Suppressor macrophage treated with lipopolysaccharide for 1 hour (primary cell): ENCODE results near the gene LRP1B.
"Not testable (repeated sequence)": the region's sequence is repeated elsewhere in the genome, so short reads cannot be mapped to it uniquely, and the experiment has no call there.

Experiments
- DNase-seq, 3 donors: peaks; one replicate each; pipeline ENCODE4 v3.0.0-alpha.2; 2020 to 2022

The LRP1B gene

DNA sequence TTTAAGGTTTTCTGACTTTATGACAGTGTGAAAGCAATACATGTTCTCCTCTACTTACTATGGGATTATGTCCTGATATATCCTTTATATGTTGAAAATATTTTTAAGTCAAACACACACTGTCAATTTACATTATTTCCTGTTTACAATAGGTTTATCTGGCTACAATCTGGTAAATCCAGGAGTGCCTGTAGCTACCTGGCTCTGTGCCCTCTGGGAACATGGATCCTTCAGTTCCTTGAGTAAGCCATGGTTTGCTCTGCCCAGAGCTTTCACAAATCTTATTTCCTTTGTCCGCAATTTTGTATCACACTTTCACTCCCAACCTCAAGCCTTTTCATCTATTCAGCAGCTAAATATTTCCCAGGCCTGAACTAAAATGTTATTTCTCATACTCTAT lies 1768.5 kb downstream of the LRP1B start:
- DNase-seq, result no peak

- no peak for DNase-seq
Measured at GRCh38 chr2:140359056-140359771, 1771.6 kb downstream of the LRP1B start.

- DNase-seq, result no peak
Measured at GRCh38 chr2:140356697-140357096, 1774.1 kb downstream of the LRP1B start.

GRCh38 chr2:140355511-140356090 lies 1775.2 kb downstream of the LRP1B start:
- DNase-seq, result no peak

- DNase-seq, result no peak
Measured at GRCh38 chr2:140354544-140354943, 1776.3 kb downstream of the LRP1B start.

- no peak for DNase-seq
Measured at GRCh38 chr2:140353541-140353940, 1777.3 kb downstream of the LRP1B start.

DNA sequence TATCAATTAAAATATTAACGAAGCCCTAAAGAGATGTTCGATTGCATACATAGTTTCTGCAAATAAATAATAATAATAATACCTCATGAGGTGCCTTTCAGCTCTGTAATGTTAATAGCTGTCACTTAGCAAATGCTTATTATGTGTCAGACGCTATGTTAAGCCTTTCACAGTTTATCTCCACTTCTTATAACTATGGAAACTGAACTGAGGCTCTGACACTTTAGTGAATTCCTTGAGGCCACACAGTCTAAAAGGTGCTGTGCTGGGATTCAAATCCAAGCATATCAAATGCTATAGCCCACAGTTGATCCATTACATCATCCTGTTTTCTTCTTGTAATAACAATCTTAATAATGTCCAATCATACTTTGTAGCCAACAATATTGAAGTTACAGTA lies 1779.1 kb downstream of the LRP1B start:
- DNase-seq, result no peak

- DNase-seq, result no peak
Measured at GRCh38 chr2:140349695-140350094, 1781.1 kb downstream of the LRP1B start.

GRCh38 chr2:140348826-140349225 lies 1782.0 kb downstream of the LRP1B start:
- no peak for DNase-seq

DNA sequence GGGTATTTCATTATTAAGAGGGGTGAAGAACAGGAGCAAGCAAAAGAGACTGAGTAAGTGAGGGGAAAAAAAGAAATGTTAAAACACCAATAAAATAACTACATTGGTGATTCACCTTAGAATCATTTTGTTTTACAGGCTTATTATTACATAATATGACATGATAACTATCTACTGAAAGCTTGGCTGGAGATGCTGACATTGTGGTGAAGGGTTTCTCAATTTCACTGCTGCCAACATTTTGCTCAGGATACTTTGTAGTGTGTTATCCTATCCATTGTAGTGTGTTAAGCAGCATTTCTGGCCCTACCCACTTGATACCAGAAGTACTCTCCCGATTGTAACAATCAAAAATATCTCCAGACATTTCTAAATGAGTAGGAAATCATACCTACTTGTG lies 1786.0 kb downstream of the LRP1B start:
- no peak for DNase-seq

DNA sequence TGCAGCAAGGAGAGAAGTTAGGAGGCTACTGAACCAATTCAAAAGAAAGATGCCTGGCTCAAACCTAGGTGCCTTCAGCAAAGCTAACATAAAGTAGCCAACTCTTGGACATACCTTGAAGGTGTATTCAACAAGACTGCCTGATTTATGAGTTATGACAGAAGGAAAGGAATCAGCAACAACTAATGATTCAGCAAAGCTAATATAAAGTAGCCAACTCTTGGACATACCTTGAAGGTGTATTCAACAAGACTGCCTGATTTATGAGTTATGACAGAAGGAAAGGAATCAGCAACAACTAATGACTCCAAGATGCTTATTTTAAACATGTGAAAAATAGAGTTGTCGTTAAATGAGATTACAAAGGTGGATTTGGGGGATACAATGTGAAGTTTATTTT lies 1786.5 kb downstream of the LRP1B start:
- DNase-seq, result not testable (repeated sequence)

GRCh38 chr2:140338795-140339194 lies 1792.0 kb downstream of the LRP1B start:
- DNase-seq, result no peak

GRCh38 chr2:140337061-140337460 lies 1793.8 kb downstream of the LRP1B start:
- no peak for DNase-seq

DNA sequence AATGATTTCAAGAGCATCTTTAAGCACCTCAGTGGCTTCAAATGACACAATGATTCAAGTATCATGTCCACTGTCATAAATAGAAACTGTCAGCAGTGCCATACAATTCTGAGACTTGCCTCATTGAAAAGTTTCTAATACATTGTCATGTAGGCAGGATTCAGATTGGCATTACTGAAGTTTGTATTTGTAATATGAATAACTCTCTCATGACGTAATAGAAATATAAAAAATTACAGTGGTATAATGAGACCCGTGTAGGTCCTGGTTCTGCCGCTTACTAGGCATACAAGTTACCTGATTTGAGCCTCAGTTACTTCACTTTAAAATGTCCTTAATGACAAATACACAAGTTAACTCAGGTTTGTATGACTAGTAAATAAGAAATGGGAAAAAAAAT lies 1814.5 kb downstream of the LRP1B start:
- DNase-seq, result no peak

- no peak for DNase-seq
Measured at GRCh38 chr2:140311905-140312304, 1818.9 kb downstream of the LRP1B start.

DNA sequence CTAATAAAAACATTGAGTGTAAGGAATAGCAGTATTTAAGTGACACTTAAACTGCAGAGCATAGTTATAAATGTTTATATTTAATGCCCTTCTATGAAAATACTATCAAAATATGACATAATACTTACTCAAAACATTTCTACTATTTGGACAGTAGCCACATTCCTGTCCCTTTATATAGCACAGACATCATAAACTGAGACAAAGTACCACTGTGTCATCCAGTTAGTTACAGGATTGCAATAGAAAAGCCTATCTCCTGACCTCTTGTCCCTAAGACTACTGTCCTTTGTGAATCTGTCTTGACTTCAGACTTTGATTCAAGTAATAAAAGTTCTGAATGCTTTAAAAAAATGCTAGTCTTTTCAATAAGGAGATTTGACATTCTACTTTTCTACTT lies 1822.1 kb downstream of the LRP1B start:
- DNase-seq, result no peak

DNA sequence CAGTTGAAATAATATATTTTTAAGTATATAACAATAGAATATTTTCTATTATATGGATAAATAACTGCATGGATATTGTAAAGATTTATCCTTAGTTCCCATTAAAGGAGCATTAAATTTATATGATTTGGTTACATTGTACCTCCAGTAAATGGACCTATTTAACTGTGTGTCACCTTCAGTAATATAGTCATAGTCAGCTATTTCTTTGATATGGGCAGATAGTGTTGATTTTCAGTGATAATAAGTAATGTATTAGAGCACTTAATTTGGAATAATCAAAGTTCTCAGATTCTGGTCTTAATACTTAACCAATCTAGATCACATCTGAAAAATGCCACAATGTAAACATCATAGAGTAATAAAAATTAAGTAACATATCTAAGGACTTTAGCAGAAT lies 1823.3 kb downstream of the LRP1B start:
- DNase-seq, result no peak

DNA sequence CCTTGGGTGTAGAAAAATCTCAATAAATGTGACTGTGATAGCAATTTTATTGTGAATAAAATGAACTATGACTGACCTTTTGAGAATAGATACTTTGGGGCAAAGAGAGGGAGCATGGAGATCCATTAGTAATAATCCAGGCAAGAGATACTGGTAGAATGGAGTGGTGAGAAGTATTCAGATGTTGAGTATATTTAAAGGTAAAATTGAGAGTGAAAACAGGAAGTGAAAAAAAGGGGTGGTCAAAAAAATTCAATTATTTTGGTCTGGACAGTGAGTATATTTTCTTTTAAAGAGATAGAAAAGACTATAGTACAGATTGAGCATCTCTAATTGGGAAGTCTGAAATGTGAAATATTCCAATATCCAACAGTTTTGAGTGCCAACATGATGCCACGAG lies 1835.0 kb downstream of the LRP1B start:
- DNase-seq, result no peak

GRCh38 chr2:140288726-140289125 lies 1842.1 kb downstream of the LRP1B start:
- no peak for DNase-seq

GRCh38 chr2:140288213-140288612 lies 1842.6 kb downstream of the LRP1B start:
- DNase-seq, result no peak

GRCh38 chr2:140286377-140286776 lies 1844.4 kb downstream of the LRP1B start:
- DNase-seq, result no peak

- not testable (repeated sequence) for DNase-seq
Measured at GRCh38 chr2:140277344-140277743, 1853.5 kb downstream of the LRP1B start.

GRCh38 chr2:140276661-140277060 lies 1854.2 kb downstream of the LRP1B start:
- DNase-seq, result no peak

- no peak for DNase-seq
Measured at GRCh38 chr2:140275427-140275826, 1855.4 kb downstream of the LRP1B start.

DNA sequence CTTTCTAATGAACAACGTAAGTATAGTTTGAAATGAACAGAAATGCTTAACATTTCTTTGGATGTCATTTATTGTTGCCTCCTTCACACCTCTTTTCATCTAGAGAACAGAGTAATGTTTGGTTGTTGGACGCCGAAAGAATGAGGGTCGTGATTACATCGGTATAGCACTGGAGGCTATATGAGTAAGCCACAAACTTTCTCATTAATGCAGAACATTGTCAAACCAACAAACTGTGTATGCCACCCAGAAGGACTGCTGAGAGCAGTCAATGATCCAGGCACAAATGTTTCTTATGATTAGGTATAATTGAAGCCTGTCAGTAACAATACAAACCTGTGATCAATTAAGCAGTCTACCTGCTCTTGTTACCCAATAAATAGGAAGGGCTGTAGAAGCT lies 1855.9 kb downstream of the LRP1B start:
- DNase-seq, result no peak
